H9 (cell line): Measurements from ENCODE around the gene MEF2A. TPM values are rescaled to one million over a fixed set of nuclear protein-coding genes. Genes with fewer than 3 reads are reported as not detected.

Experiments
- DNase-seq: peaks from one replicate; pipeline ENCODE4 v3.0.0-alpha.2; 2017
- H2AFZ ChIP-seq: one replicate; pipeline ENCODE4 v1.6.1; 2013; ENCODE audit warnings: mild to moderate bottlenecking, low read length, control low read depth, moderate library complexity
- H2AK5ac ChIP-seq: 2 replicates; pipeline ENCODE4 v1.6.1; 2013; ENCODE audit warnings: low read length, control low read depth, mixed read lengths; ENCODE audit not compliant: insufficient read length
- H2BK120ac ChIP-seq: one replicate; pipeline ENCODE4 v1.6.1; 2013; ENCODE audit warnings: low read depth, mild to moderate bottlenecking, low read length, control low read depth, inconsistent platforms; ENCODE audit not compliant: poor library complexity, severe bottlenecking
- H2BK12ac ChIP-seq: 2 replicates; pipeline ENCODE4 v1.6.1; 2013; ENCODE audit warnings: low read length, control low read depth, mixed read lengths, low read depth; ENCODE audit not compliant: insufficient read length
- H2BK15ac ChIP-seq: 2 replicates; pipeline ENCODE4 v1.6.1; 2013; ENCODE audit warnings: low read depth, low read length, control low read depth
- H2BK20ac ChIP-seq: one replicate; pipeline ENCODE4 v1.6.1; 2013; ENCODE audit warnings: low read depth, mild to moderate bottlenecking, low read length, control low read depth, inconsistent platforms; ENCODE audit not compliant: poor library complexity, severe bottlenecking
- H2BK5ac ChIP-seq: 2 replicates; pipeline ENCODE4 v1.6.1; 2013; ENCODE audit warnings: low read length, control low read depth, mixed read lengths; ENCODE audit not compliant: insufficient read length
- H3K14ac ChIP-seq: 2 replicates; pipeline ENCODE4 v1.6.1; 2013; ENCODE audit warnings: low read length, control low read depth; ENCODE audit not compliant: insufficient read depth
- H3K18ac ChIP-seq: 2 replicates; pipeline ENCODE4 v1.6.1; 2013; ENCODE audit warnings: low read depth, mild to moderate bottlenecking, mixed read lengths, low read length, control low read depth; ENCODE audit not compliant: insufficient read length
- H3K23ac ChIP-seq: 2 replicates; pipeline ENCODE4 v1.6.1; 2013; ENCODE audit warnings: low read length, control low read depth, mixed read lengths, low read depth; ENCODE audit not compliant: insufficient read length
- H3K23me2 ChIP-seq: 2 replicates; pipeline ENCODE4 v1.6.1; 2013; ENCODE audit warnings: low read depth, mild to moderate bottlenecking, mixed read lengths, low read length, control low read depth; ENCODE audit not compliant: insufficient read length, poor library complexity, severe bottlenecking
- H3K27ac ChIP-seq: 2 replicates; pipeline ENCODE4 v1.5.1; 2013; ENCODE audit warnings: low read length, control low read depth, mixed read lengths, low read depth; ENCODE audit not compliant: insufficient read length
- H3K27me3 ChIP-seq: 2 replicates; pipeline ENCODE4 v1.6.1; 2013; ENCODE audit warnings: low read length, control low read depth, inconsistent platforms; ENCODE audit not compliant: insufficient read depth
- H3K4ac ChIP-seq: 2 replicates; pipeline ENCODE4 v1.6.1; 2013; ENCODE audit warnings: low read depth, mild to moderate bottlenecking, control low read depth, inconsistent platforms, low read length, moderate library complexity
- H3K4me1 ChIP-seq: 2 replicates; pipeline ENCODE4 v1.6.1; 2013; ENCODE audit warnings: low read length, control low read depth, inconsistent platforms; ENCODE audit not compliant: insufficient read depth
- H3K4me2 ChIP-seq: 2 replicates; pipeline ENCODE4 v1.6.1; 2013; ENCODE audit warnings: low read length, control low read depth, mixed read lengths; ENCODE audit not compliant: insufficient read length, insufficient read depth
- H3K56ac ChIP-seq: 2 replicates; pipeline ENCODE4 v1.6.1; 2013; ENCODE audit warnings: low read depth, mild to moderate bottlenecking, mixed read lengths, low read length, control low read depth; ENCODE audit not compliant: insufficient read length
- H3K79me1 ChIP-seq: 2 replicates; pipeline ENCODE4 v1.6.1; 2013; ENCODE audit warnings: low read depth, mild to moderate bottlenecking, moderate library complexity, low read length, control low read depth, inconsistent platforms; ENCODE audit not compliant: insufficient read depth, poor library complexity, severe bottlenecking
- H3K79me2 ChIP-seq: 2 replicates; pipeline ENCODE4 v1.6.1; 2013; ENCODE audit warnings: low read length, control low read depth, inconsistent platforms; ENCODE audit not compliant: insufficient read depth
- H3K9ac ChIP-seq: 2 replicates; pipeline ENCODE4 v1.6.1; 2013; ENCODE audit warnings: low read length, control low read depth, mixed read lengths; ENCODE audit not compliant: insufficient read length; ENCODE audit errors: extremely low read depth
- H3K9me3 ChIP-seq: one replicate; pipeline ENCODE4 v1.6.1; 2013; ENCODE audit warnings: low read depth, low read length, inconsistent platforms; ENCODE audit not compliant: control insufficient read depth
- H3T11ph ChIP-seq: one replicate; pipeline ENCODE4 v1.6.1; 2013; ENCODE audit warnings: mild to moderate bottlenecking, low read length, control low read depth, inconsistent platforms
- H4K20me1 ChIP-seq: one replicate; pipeline ENCODE4 v1.6.1; 2013; ENCODE audit not compliant: control insufficient read depth, insufficient read length, insufficient read depth
- H4K5ac ChIP-seq: 2 replicates; pipeline ENCODE4 v1.6.1; 2013; ENCODE audit warnings: low read depth, mild to moderate bottlenecking, mixed read lengths, low read length, control low read depth; ENCODE audit not compliant: insufficient read length
- H4K8ac ChIP-seq: replicated peaks from 2 replicates; pipeline ENCODE4 v1.6.1; 2013; ENCODE audit warnings: low read length, control low read depth, mixed read lengths, low read depth; ENCODE audit not compliant: insufficient read length
- H4K91ac ChIP-seq: 2 replicates; pipeline ENCODE4 v1.6.1; 2013; ENCODE audit warnings: low read depth, mild to moderate bottlenecking, moderate library complexity, mixed read lengths, low read length, control low read depth; ENCODE audit not compliant: insufficient read length
- H3K27ac Mint-ChIP-seq, 3 experiments: 2 replicates in 2 of 3; 3 replicates in 1 of 3; pipeline ENCODE4 v1.8.0; 2020 to 2021; ENCODE audit warnings: mixed read lengths in 3 of 3, mild to moderate bottlenecking in 1 of 3, moderate library complexity in 1 of 3
- H3K27me3 Mint-ChIP-seq: 2 replicates; pipeline ENCODE4 v1.8.0; 2021; ENCODE audit warnings: low read depth, mild to moderate bottlenecking, moderate library complexity, mixed read lengths
- H3K36me3 Mint-ChIP-seq, 3 experiments: 2 replicates in 2 of 3; 3 replicates in 1 of 3; pipeline ENCODE4 v1.8.0; 2020 to 2021; ENCODE audit warnings: low read depth in 3 of 3, mixed read lengths in 3 of 3; ENCODE audit not compliant: insufficient read depth in 1 of 3
- H3K4me1 Mint-ChIP-seq, 2 experiments: 2 replicates each; pipeline ENCODE4 v1.8.0; 2020; ENCODE audit warnings: mixed read lengths in 2 of 2
- H3K4me3 Mint-ChIP-seq, 2 experiments: 2 replicates in 1 of 2; 3 replicates in 1 of 2; pipeline ENCODE4 v1.8.0; 2020 to 2021; ENCODE audit warnings: mild to moderate bottlenecking in 2 of 2, mixed read lengths in 2 of 2, moderate library complexity in 1 of 2
- H3K9me3 Mint-ChIP-seq, 2 experiments: 2 replicates in 1 of 2; 3 replicates in 1 of 2; pipeline ENCODE4 v1.8.0; 2020; ENCODE audit warnings: mild to moderate bottlenecking in 2 of 2, mixed read lengths in 2 of 2, moderate library complexity in 1 of 2
- WGBS: extraction: QIAGEN DNeasy Blood & Tissue Kit; methylation state at CpG from one replicate; pipeline ENCODE4 v1.1.7; 2013; ENCODE audit warnings: missing lambda C conversion rate, low lambda C conversion rate, mixed read lengths; ENCODE audit not compliant: insufficient read length; ENCODE audit errors: extremely low coverage; 5-methylcytosine and 5-hydroxymethylcytosine counted together
- total RNA-seq: library from RNA; stranded (reverse); gene quantifications from 2 replicates; pipeline ENCODE4 v1.2.1, GENCODE V29; 2021
- TF ChIP-seq, protein P1 (sequence below): fragments of 200-600 bp; sonication (generic); conservative IDR thresholded peaks from 3 replicates; pipeline ENCODE4 v1.8.0; 2021; ENCODE audit warnings: antibody characterized with exemption, mild to moderate bottlenecking

Gene MEF2A
- total RNA-seq, 1 experiment from 2014 or later, result 20.7 TPM

DNA sequence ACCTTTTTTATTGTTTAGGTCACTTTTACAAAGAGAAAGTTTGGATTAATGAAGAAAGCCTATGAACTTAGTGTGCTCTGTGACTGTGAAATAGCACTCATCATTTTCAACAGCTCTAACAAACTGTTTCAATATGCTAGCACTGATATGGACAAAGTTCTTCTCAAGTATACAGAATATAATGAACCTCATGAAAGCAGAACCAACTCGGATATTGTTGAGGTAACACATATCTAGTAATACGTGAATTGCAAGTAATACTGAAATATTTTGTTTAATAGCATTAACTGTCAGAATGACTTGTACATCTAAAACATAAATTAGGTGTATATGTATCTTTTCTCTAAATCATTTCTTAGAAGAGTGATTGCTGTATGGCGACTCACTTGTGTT, 79.8 kb downstream of the MEF2A start:
- Histone ChIP-seq H2BK120ac (no peak overlapping the region), H2BK20ac (no peak overlapping the region), H3K18ac (no peak overlapping the region), H2AK5ac (no peak overlapping the region), H3K4ac (no peak overlapping the region), H3K4me2 (no peak overlapping the region), H3K79me2 (no peaks in the 10 kb centered on the region), H4K20me1 (no peaks in the 10 kb centered on the region), H4K91ac (no peak overlapping the region), H3K27me3 (no peaks in the 10 kb centered on the region), H3K23ac (no peak overlapping the region), H2BK5ac (no peak overlapping the region), H2AFZ (no peak overlapping the region), H4K5ac (no peak overlapping the region), H3T11ph (no peak overlapping the region), H3K14ac (no peak overlapping the region), H3K27ac (no peak overlapping the region), H4K8ac (no peak overlapping the region), H3K9me3 (no peaks in the 10 kb centered on the region), H3K23me2 (no peaks in the 10 kb centered on the region), H3K56ac (no peak overlapping the region), H2BK12ac (no peak overlapping the region), H2BK15ac (no peak overlapping the region), H3K4me1 (no peaks in the 10 kb centered on the region; the same call in 1 of the 2 replicates), H3K9ac (no peak overlapping the region), H3K79me1 (peaks cover 6% of the 10 kb centered on the region)
- Mint-ChIP-seq H3K27me3 (no peaks in the 10 kb centered on the region), H3K4me3 (no peak overlapping the region), H3K9me3 (peaks cover 20 to 21% of the 10 kb centered on the region in 2 experiments), H3K27ac (no peak overlapping the region), H3K36me3 (peaks cover 37 to 47% (median 44%) of the 10 kb centered on the region in 3 experiments), H3K4me1 (peaks cover 6 to 18% of the 10 kb centered on the region in 2 experiments)
- WGBS, result no CpG with 5 or more reads among the region's 3 CpGs
- no peak for DNase-seq
- TF ChIP-seq, protein P1, sequence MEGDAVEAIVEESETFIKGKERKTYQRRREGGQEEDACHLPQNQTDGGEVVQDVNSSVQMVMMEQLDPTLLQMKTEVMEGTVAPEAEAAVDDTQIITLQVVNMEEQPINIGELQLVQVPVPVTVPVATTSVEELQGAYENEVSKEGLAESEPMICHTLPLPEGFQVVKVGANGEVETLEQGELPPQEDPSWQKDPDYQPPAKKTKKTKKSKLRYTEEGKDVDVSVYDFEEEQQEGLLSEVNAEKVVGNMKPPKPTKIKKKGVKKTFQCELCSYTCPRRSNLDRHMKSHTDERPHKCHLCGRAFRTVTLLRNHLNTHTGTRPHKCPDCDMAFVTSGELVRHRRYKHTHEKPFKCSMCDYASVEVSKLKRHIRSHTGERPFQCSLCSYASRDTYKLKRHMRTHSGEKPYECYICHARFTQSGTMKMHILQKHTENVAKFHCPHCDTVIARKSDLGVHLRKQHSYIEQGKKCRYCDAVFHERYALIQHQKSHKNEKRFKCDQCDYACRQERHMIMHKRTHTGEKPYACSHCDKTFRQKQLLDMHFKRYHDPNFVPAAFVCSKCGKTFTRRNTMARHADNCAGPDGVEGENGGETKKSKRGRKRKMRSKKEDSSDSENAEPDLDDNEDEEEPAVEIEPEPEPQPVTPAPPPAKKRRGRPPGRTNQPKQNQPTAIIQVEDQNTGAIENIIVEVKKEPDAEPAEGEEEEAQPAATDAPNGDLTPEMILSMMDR, result no peak
